WTC11 (cell line): Measurements from ENCODE around the gene PRTFDC1. TPM values are rescaled to one million over a fixed set of nuclear protein-coding genes. Genes with fewer than 3 reads are reported as not detected.

Experiments
- ATAC-seq: fragments of 200-7000 bp; cut with Tn5 transposase; 2 replicates; pipeline ENCODE4 v1.10.0; 2021; ENCODE audit warnings: mild to moderate bottlenecking, moderate library complexity
- CTCF ChIA-PET: fragments of 300-600 bp; sonication (Branson Sonifier 250); formaldehyde crosslinking; loops from one replicate; lab custom pipeline; 2021; ENCODE audit warnings: antibody characterized with exemption; lab: Charles Lee
- POLR2A ChIA-PET: fragments of 350-600 bp; sonication (Branson Sonifier 250); formaldehyde crosslinking; loops from one replicate; lab custom pipeline; 2021; ENCODE audit warnings: antibody characterized with exemption; lab: Charles Lee
- DNase-seq: peaks from one replicate; pipeline ENCODE4 v3.0.0; 2021; ENCODE audit warnings: low spot score
- H3K27ac Mint-ChIP-seq: 2 replicates; pipeline ENCODE4 v1.8.0; 2021; ENCODE audit warnings: mixed read lengths
- H3K27me3 Mint-ChIP-seq: 2 replicates; pipeline ENCODE4 v1.8.0; 2021; ENCODE audit warnings: low read depth, mild to moderate bottlenecking, moderate library complexity, mixed read lengths
- H3K36me3 Mint-ChIP-seq: 2 replicates; pipeline ENCODE4 v1.8.0; 2021; ENCODE audit warnings: mixed read lengths
- H3K4me1 Mint-ChIP-seq: 2 replicates; pipeline ENCODE4 v1.8.0; 2022; ENCODE audit warnings: mixed read lengths
- H3K4me3 Mint-ChIP-seq: 2 replicates; pipeline ENCODE4 v1.8.0; 2021; ENCODE audit warnings: mild to moderate bottlenecking, moderate library complexity, mixed read lengths
- H3K9me3 Mint-ChIP-seq: 2 replicates; pipeline ENCODE4 v1.8.0; 2021; ENCODE audit warnings: mixed read lengths
- ESRRA ChIP-seq: sonication (generic); formaldehyde crosslinking; IDR thresholded peaks from 2 replicates; pipeline ENCODE4 v1.8.1; 2022; ENCODE audit warnings: mild to moderate bottlenecking, missing genetic modification reagents, borderline replicate concordance
- GTF2I ChIP-seq: fragments of 250-450 bp; sonication (Bioruptor Pico); conservative IDR thresholded peaks from 2 replicates; pipeline ENCODE4 v1.4.0; 2021; ENCODE audit warnings: mild to moderate bottlenecking
- NFE2L1 ChIP-seq: sonication (generic); formaldehyde crosslinking; IDR thresholded peaks from 2 replicates; pipeline ENCODE4 v1.8.1; 2023; ENCODE audit warnings: missing genetic modification reagents
- NFYB ChIP-seq: sonication (generic); formaldehyde crosslinking; conservative IDR thresholded peaks from 2 replicates; pipeline ENCODE4 v1.8.0; 2022; ENCODE audit warnings: low read depth, missing genetic modification reagents
- NR1H2 ChIP-seq: sonication (generic); formaldehyde crosslinking; IDR thresholded peaks from 2 replicates; pipeline ENCODE4 v1.9.0; 2021; ENCODE audit warnings: mild to moderate bottlenecking, moderate library complexity, missing genetic modification reagents
- NR2C2 ChIP-seq: sonication (generic); formaldehyde crosslinking; IDR thresholded peaks from 2 replicates; pipeline ENCODE4 v1.8.0; 2022; ENCODE audit warnings: mild to moderate bottlenecking, missing genetic modification reagents
- ZBTB21 ChIP-seq: sonication (generic); formaldehyde crosslinking; IDR thresholded peaks from 2 replicates; pipeline ENCODE4 v1.8.1; 2023; ENCODE audit warnings: mild to moderate bottlenecking, missing genetic modification reagents, borderline replicate concordance
- ZNF121 ChIP-seq: sonication (generic); formaldehyde crosslinking; IDR thresholded peaks from 2 replicates; pipeline ENCODE4 v1.8.0; 2023; ENCODE audit warnings: missing genetic modification reagents
- ZNF219 ChIP-seq: sonication (generic); formaldehyde crosslinking; IDR thresholded peaks from 2 replicates; pipeline ENCODE4 v1.8.0; 2023; ENCODE audit warnings: missing genetic modification reagents, mild to moderate bottlenecking, borderline replicate concordance
- ZNF263 ChIP-seq: sonication (generic); formaldehyde crosslinking; IDR thresholded peaks from 2 replicates; pipeline ENCODE4 v1.8.1; 2022; ENCODE audit warnings: low read depth, mild to moderate bottlenecking, moderate library complexity, missing genetic modification reagents
- ZNF317 ChIP-seq: sonication (generic); formaldehyde crosslinking; IDR thresholded peaks from 2 replicates; pipeline ENCODE4 v1.8.1; 2023; ENCODE audit warnings: low read depth, mild to moderate bottlenecking, moderate library complexity, missing genetic modification reagents, borderline replicate concordance
- total RNA-seq: library from RNA; stranded (reverse); gene quantifications from 3 replicates; pipeline ENCODE4 v1.2.3, GENCODE V29; 2021
- TF ChIP-seq, protein P1 (sequence below): sonication (generic); formaldehyde crosslinking; IDR thresholded peaks from 2 replicates; pipeline ENCODE4 v1.8.0; 2022; ENCODE audit warnings: mild to moderate bottlenecking, missing genetic modification reagents
- TF ChIP-seq, protein P2 (sequence below): sonication (generic); formaldehyde crosslinking; IDR thresholded peaks from 2 replicates; pipeline ENCODE4 v1.8.0; 2022; ENCODE audit warnings: mild to moderate bottlenecking, missing genetic modification reagents
- TF ChIP-seq, protein P3 (sequence below): sonication (generic); formaldehyde crosslinking; conservative IDR thresholded peaks from 2 replicates; pipeline ENCODE4 v1.8.1; 2023; ENCODE audit warnings: mild to moderate bottlenecking, low read depth, missing genetic modification reagents, moderate library complexity
- TF ChIP-seq, protein P4 (sequence below): sonication (generic); formaldehyde crosslinking; IDR thresholded peaks from 2 replicates; pipeline ENCODE4 v1.8.1; 2022; ENCODE audit warnings: missing genetic modification reagents, borderline replicate concordance
- TF ChIP-seq, protein P5 (sequence below): fragments of 250-450 bp; sonication (Bioruptor Pico); IDR thresholded peaks from 2 replicates; pipeline ENCODE4 v1.9.0; 2021; ENCODE audit warnings: mild to moderate bottlenecking
- TF ChIP-seq, protein P6 (sequence below): sonication (generic); formaldehyde crosslinking; IDR thresholded peaks from 2 replicates; pipeline ENCODE4 v1.8.0; 2023; ENCODE audit warnings: missing genetic modification reagents
- TF ChIP-seq, protein P7 (sequence below): sonication (generic); formaldehyde crosslinking; IDR thresholded peaks from 2 replicates; pipeline ENCODE4 v1.8.1; 2023; ENCODE audit warnings: mild to moderate bottlenecking, missing genetic modification reagents
- TF ChIP-seq, protein P8 (sequence below): sonication (generic); formaldehyde crosslinking; IDR thresholded peaks from 2 replicates; pipeline ENCODE4 v1.8.1; 2023; ENCODE audit warnings: mild to moderate bottlenecking, moderate library complexity, missing genetic modification reagents

The PRTFDC1 gene
- total RNA-seq, 1 experiment from 2014 or later, result 6.1 TPM

DNA sequence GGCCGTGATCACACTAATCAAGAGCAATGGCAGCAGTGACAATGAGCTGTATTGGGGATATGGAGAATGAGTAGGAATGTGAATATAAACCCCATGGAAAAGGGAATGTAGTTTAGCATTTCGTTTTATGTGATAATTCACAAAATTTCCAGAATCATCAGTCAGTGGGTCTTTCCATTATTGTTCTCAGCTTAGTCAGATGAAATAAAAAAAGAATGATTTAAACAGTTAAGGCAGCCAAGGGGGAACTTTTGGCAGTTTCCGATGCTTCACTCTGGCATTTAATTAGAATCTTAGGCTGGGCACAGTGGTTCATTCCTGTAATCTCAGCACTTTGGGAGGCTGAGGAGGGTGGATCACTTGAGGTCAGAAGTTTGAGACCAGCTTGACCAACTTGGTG is 86.6 kb downstream of the PRTFDC1 start:
- Mint-ChIP-seq H3K9me3 (peaks cover 9% of the 10 kb centered on the region), H3K4me1 (peaks cover 16% of the 10 kb centered on the region), H3K27ac (no peak overlapping the region), H3K36me3 (peaks cover 8% of the 10 kb centered on the region), H3K4me3 (no peak overlapping the region), H3K27me3 (no peaks in the 10 kb centered on the region)
- DNase-seq (no peak), ATAC-seq (no peak)
- CTCF ChIA-PET, result interaction anchor here (2.2 kb wide), 1 partner anchor 314 kb away, joined by 5 read pairs; no protein-coding TSS in a partner anchor
- POLR2A ChIA-PET, result no interaction called here
- no peak for TF ChIP-seq ZBTB21 (CRISPR knock-in tag)
- TF ChIP-seq, protein P1, sequence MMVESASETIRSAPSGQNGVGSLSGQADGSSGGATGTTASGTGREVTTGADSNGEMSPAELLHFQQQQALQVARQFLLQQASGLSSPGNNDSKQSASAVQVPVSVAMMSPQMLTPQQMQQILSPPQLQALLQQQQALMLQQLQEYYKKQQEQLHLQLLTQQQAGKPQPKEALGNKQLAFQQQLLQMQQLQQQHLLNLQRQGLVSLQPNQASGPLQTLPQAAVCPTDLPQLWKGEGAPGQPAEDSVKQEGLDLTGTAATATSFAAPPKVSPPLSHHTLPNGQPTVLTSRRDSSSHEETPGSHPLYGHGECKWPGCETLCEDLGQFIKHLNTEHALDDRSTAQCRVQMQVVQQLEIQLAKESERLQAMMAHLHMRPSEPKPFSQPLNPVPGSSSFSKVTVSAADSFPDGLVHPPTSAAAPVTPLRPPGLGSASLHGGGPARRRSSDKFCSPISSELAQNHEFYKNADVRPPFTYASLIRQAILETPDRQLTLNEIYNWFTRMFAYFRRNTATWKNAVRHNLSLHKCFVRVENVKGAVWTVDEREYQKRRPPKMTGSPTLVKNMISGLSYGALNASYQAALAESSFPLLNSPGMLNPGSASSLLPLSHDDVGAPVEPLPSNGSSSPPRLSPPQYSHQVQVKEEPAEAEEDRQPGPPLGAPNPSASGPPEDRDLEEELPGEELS, result no peak
- no peak for TF ChIP-seq ZNF263 (CRISPR knock-in tag)
- TF ChIP-seq GTF2I (CRISPR knock-in tag), result no peak
- TF ChIP-seq NFE2L1 (CRISPR knock-in tag), result no peak
- no peak for TF ChIP-seq ZNF317 (CRISPR knock-in tag)
- TF ChIP-seq NR2C2, result no peak
- TF ChIP-seq, protein P2, sequence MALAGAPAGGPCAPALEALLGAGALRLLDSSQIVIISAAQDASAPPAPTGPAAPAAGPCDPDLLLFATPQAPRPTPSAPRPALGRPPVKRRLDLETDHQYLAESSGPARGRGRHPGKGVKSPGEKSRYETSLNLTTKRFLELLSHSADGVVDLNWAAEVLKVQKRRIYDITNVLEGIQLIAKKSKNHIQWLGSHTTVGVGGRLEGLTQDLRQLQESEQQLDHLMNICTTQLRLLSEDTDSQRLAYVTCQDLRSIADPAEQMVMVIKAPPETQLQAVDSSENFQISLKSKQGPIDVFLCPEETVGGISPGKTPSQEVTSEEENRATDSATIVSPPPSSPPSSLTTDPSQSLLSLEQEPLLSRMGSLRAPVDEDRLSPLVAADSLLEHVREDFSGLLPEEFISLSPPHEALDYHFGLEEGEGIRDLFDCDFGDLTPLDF, result no peak
- TF ChIP-seq NFYB (CRISPR knock-in tag), result no peak
- no peak for TF ChIP-seq ZNF219 (CRISPR knock-in tag)
- TF ChIP-seq, protein P3, sequence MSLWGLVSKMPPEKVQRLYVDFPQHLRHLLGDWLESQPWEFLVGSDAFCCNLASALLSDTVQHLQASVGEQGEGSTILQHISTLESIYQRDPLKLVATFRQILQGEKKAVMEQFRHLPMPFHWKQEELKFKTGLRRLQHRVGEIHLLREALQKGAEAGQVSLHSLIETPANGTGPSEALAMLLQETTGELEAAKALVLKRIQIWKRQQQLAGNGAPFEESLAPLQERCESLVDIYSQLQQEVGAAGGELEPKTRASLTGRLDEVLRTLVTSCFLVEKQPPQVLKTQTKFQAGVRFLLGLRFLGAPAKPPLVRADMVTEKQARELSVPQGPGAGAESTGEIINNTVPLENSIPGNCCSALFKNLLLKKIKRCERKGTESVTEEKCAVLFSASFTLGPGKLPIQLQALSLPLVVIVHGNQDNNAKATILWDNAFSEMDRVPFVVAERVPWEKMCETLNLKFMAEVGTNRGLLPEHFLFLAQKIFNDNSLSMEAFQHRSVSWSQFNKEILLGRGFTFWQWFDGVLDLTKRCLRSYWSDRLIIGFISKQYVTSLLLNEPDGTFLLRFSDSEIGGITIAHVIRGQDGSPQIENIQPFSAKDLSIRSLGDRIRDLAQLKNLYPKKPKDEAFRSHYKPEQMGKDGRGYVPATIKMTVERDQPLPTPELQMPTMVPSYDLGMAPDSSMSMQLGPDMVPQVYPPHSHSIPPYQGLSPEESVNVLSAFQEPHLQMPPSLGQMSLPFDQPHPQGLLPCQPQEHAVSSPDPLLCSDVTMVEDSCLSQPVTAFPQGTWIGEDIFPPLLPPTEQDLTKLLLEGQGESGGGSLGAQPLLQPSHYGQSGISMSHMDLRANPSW (CRISPR knock-in tag), result no peak
- TF ChIP-seq, protein P4, sequence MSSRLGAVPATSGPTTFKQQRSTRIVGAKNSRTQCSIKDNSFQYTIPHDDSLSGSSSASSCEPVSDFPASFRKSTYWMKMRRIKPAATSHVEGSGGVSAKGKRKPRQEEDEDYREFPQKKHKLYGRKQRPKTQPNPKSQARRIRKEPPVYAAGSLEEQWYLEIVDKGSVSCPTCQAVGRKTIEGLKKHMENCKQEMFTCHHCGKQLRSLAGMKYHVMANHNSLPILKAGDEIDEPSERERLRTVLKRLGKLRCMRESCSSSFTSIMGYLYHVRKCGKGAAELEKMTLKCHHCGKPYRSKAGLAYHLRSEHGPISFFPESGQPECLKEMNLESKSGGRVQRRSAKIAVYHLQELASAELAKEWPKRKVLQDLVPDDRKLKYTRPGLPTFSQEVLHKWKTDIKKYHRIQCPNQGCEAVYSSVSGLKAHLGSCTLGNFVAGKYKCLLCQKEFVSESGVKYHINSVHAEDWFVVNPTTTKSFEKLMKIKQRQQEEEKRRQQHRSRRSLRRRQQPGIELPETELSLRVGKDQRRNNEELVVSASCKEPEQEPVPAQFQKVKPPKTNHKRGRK (CRISPR knock-in tag), result no peak
- TF ChIP-seq, protein P5, sequence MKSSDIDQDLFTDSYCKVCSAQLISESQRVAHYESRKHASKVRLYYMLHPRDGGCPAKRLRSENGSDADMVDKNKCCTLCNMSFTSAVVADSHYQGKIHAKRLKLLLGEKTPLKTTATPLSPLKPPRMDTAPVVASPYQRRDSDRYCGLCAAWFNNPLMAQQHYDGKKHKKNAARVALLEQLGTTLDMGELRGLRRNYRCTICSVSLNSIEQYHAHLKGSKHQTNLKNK (CRISPR knock-in tag), result no peak
- TF ChIP-seq, protein P6, sequence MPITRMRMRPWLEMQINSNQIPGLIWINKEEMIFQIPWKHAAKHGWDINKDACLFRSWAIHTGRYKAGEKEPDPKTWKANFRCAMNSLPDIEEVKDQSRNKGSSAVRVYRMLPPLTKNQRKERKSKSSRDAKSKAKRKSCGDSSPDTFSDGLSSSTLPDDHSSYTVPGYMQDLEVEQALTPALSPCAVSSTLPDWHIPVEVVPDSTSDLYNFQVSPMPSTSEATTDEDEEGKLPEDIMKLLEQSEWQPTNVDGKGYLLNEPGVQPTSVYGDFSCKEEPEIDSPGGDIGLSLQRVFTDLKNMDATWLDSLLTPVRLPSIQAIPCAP (CRISPR knock-in tag), result no peak
- TF ChIP-seq, protein P7, sequence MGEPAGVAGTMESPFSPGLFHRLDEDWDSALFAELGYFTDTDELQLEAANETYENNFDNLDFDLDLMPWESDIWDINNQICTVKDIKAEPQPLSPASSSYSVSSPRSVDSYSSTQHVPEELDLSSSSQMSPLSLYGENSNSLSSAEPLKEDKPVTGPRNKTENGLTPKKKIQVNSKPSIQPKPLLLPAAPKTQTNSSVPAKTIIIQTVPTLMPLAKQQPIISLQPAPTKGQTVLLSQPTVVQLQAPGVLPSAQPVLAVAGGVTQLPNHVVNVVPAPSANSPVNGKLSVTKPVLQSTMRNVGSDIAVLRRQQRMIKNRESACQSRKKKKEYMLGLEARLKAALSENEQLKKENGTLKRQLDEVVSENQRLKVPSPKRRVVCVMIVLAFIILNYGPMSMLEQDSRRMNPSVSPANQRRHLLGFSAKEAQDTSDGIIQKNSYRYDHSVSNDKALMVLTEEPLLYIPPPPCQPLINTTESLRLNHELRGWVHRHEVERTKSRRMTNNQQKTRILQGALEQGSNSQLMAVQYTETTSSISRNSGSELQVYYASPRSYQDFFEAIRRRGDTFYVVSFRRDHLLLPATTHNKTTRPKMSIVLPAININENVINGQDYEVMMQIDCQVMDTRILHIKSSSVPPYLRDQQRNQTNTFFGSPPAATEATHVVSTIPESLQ (CRISPR knock-in tag), result no peak
- no peak for TF ChIP-seq NR1H2 (CRISPR knock-in tag)
- no peak for TF ChIP-seq ZNF121 (CRISPR knock-in tag)
- TF ChIP-seq ESRRA (CRISPR knock-in tag), result no peak
- TF ChIP-seq, protein P8, sequence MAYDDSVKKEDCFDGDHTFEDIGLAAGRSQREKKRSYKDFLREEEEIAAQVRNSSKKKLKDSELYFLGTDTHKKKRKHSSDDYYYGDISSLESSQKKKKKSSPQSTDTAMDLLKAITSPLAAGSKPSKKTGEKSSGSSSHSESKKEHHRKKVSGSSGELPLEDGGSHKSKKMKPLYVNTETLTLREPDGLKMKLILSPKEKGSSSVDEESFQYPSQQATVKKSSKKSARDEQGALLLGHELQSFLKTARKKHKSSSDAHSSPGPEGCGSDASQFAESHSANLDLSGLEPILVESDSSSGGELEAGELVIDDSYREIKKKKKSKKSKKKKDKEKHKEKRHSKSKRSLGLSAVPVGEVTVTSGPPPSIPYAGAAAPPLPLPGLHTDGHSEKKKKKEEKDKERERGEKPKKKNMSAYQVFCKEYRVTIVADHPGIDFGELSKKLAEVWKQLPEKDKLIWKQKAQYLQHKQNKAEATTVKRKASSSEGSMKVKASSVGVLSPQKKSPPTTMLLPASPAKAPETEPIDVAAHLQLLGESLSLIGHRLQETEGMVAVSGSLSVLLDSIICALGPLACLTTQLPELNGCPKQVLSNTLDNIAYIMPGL (CRISPR knock-in tag), result no peak
